Tibial nerve (tissue), 4 donors: Measurements from ENCODE around the gene SLC35F1. TPM values are rescaled to one million over a fixed set of nuclear protein-coding genes. Genes with fewer than 3 reads are reported as not detected.
A peak's percentile ranks its signal among the peaks of the same experiment; 100 is the strongest.

ENCODE experiments used
- DNase-seq, 2 donors: peaks; one replicate each; pipeline ENCODE4 v3.0.0-alpha.2; 2019; ENCODE audit warnings: low spot score in 2 of 2
- H3K27ac ChIP-seq, 4 donors: fragments of 200-600 bp; sonication (generic) in 3 of 4; one replicate each; pipeline ENCODE4 v1.5.1; 2017 to 2019; ENCODE audit warnings: mild to moderate bottlenecking in 1 of 4
- H3K27me3 ChIP-seq, 2 donors: fragments of 200-600 bp; sonication (generic) in 1 of 2; one replicate each; pipeline versions ENCODE4 v1.5.1 to v1.6.0; 2017 to 2019
- H3K36me3 ChIP-seq, 3 donors: fragments of 200-600 bp; sonication (generic); one replicate each; pipeline ENCODE4 v1.5.1; 2018 to 2019
- H3K4me1 ChIP-seq, 4 donors: fragments of 200-600 bp; sonication (generic) in 3 of 4; one replicate each; pipeline ENCODE4 v1.5.1; 2017 to 2019
- H3K4me3 ChIP-seq, 4 donors: fragments of 200-600 bp; sonication (generic) in 3 of 4; one replicate each; pipeline ENCODE4 v1.5.1; 2017 to 2019; ENCODE audit warnings: mild to moderate bottlenecking in 1 of 4, moderate library complexity in 1 of 4
- H3K9me3 ChIP-seq, 4 donors: fragments of 200-600 bp; sonication (generic) in 3 of 4; one replicate each; pipeline ENCODE4 v1.5.1; 2017 to 2019
- CTCF ChIP-seq, 5 experiments: fragments of 200-600 bp in 3 of 5; fragments of 450-650 bp in 2 of 5; sonication (generic) in 3 of 5; IDR thresholded peaks; one replicate each; pipeline ENCODE4 v1.5.1; 2016 to 2019; ENCODE audit warnings: antibody characterized with exemption in 5 of 5, mild to moderate bottlenecking in 3 of 5, moderate library complexity in 2 of 5
- EP300 ChIP-seq, 2 donors: sonication (generic); formaldehyde crosslinking; IDR thresholded peaks; one replicate each; pipeline ENCODE4 v1.6.1; 2017; ENCODE audit warnings: antibody characterized with exemption in 2 of 2, mild to moderate bottlenecking in 1 of 2
- POLR2A ChIP-seq, 2 donors: fragments of 450-650 bp; IDR thresholded peaks; one replicate each; pipeline ENCODE4 v1.6.1; 2017; ENCODE audit warnings: antibody characterized with exemption in 2 of 2, mild to moderate bottlenecking in 2 of 2, moderate library complexity in 2 of 2
- WGBS, 2 donors: methylation state at CpG; one replicate each; pipeline ENCODE4 v1.1.5; 2018; 5-methylcytosine and 5-hydroxymethylcytosine counted together
- total RNA-seq, 4 donors: library from RNA; depleted of rRNA; stranded (reverse); fragments of >200 nt; gene quantifications; one replicate each; pipeline ENCODE4 v1.1.0, GENCODE V29; 2016

The SLC35F1 gene
- total RNA-seq, 4 donors from 2014 or later = 12.7 to 40.4 (median 16.5) TPM

DNA sequence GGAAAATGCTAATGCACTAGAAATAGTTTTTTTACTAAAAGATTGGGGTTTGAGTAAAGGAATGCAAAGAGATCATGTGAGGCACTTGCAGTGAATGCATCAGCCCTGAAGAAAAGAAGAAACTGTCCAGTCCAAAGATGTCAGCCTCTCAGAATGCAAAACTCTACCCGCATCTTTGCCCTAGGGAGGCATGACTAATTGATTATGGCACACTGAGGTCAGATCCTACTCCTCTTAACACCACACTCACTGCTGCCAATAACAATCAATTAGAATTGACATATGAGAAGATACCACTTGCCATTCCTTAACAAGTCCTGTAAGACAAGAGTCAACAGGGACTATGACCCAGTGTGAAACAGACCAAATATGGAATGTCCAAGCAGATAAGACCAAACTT, 378.7 kb downstream of the SLC35F1 start:
- DNase-seq = no peak
- H3K27me3 ChIP-seq = no peaks in the 10 kb centered on the region
- H3K4me3 ChIP-seq = no peak overlapping the region
- peaks cover 0 to 22% (median 6%) of the 10 kb centered on the region in 4 donors for H3K4me1 ChIP-seq
- 35 to 40% methylated on average over 1 of the region's 1 CpG for WGBS, 2 donors
- H3K36me3 ChIP-seq = no peaks in the 10 kb centered on the region
- TF ChIP-seq EP300 (IDR thresholded peaks at IDR 0.05) (no peak), POLR2A (IDR thresholded peaks at IDR 0.05) (no peak), CTCF (IDR thresholded peaks at IDR 0.05) (no peak)
- no peak overlapping the region for H3K27ac ChIP-seq
- H3K9me3 ChIP-seq = no peaks in the 10 kb centered on the region

- 55% methylated on average over 2 of the region's 2 CpGs for WGBS, 2 donors
- Histone ChIP-seq H3K4me3 (no peak overlapping the region), H3K27ac (no peak overlapping the region)
These were observed 381.5 kb downstream of the SLC35F1 start for GRCh38 chr6:118288355-118289124.

DNA sequence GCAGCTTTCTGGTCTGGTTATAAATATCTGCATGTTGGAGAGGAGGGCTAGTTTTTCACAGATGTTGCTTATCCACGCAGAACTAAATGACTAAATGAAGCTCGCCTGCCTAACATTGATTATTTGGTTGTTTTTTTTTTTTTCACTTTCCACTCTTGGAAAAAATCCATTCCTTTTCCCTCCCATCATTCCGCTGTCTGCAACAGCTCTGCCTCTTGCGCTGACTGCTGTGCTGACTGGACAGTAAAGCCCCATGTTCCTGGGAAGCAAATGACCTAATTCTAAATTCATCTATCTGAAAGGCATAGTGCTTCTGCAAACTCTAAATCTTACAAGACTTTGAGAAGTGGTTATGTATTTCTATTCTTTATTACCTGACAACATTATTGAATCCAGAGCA, 385.5 kb downstream of the SLC35F1 start:
- WGBS, 2 donors = 77 to 85% methylated on average over 4 of the region's 4 CpGs
- H3K27me3 ChIP-seq = no peaks in the 10 kb centered on the region
- no peak overlapping the region for H3K4me3 ChIP-seq
- peaks cover 0 to 5% (median 0%) of the 10 kb centered on the region in 4 donors for H3K4me1 ChIP-seq
- H3K27ac ChIP-seq = no peak overlapping the region
- TF ChIP-seq POLR2A (IDR thresholded peaks at IDR 0.05) (no peak), CTCF (IDR thresholded peaks at IDR 0.05) (no peak), EP300 (IDR thresholded peaks at IDR 0.05) (no peak)
- H3K9me3 ChIP-seq = no peaks in the 10 kb centered on the region
- DNase-seq = no peak
- no peaks in the 10 kb centered on the region for H3K36me3 ChIP-seq

More at GRCh38 chr6:118288355-118289124, 381.5 kb downstream of the SLC35F1 start:
- TF ChIP-seq POLR2A (IDR thresholded peaks at IDR 0.05) = no peak
- peak in 2 of 5 experiments; percentile 15 to 28 for TF ChIP-seq CTCF (IDR thresholded peaks at IDR 0.05)
- TF ChIP-seq EP300 (IDR thresholded peaks at IDR 0.05) = no peak
- no peak for DNase-seq
- no peaks in the 10 kb centered on the region for H3K27me3 ChIP-seq
- peaks cover 0 to 17% (median 6%) of the 10 kb centered on the region in 4 donors for H3K4me1 ChIP-seq
- no peaks in the 10 kb centered on the region for H3K9me3 ChIP-seq
- H3K36me3 ChIP-seq = no peaks in the 10 kb centered on the region

DNA sequence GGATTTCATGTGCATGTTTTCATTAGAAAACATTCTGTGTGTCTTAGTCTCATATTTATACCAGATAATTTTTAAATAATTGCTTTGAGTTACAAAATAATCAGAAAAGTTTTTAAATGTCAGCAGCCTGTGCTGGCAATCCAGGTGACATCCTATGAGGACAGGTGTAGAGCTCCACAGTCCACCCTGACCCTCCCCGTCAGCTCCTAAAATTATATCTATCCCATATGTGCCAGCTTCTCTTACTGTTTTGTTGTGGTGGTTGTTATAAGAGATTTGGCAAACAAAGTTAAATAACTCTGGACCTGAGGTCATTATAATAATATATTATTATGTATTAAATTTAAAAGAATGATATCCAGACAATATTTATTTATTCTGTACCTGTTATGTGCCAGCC, 387.8 kb downstream of the SLC35F1 start:
- peaks cover 0 to 5% (median 0%) of the 10 kb centered on the region in 4 donors for H3K4me1 ChIP-seq
- no peak for TF ChIP-seq CTCF (IDR thresholded peaks at IDR 0.05)
- TF ChIP-seq EP300 (IDR thresholded peaks at IDR 0.05) = no peak
- no peak for TF ChIP-seq POLR2A (IDR thresholded peaks at IDR 0.05)
- no peak for DNase-seq
- H3K27me3 ChIP-seq = no peaks in the 10 kb centered on the region
- WGBS, 2 donors = 81 to 83% methylated on average over 1 of the region's 1 CpG
- no peaks in the 10 kb centered on the region for H3K36me3 ChIP-seq
- H3K27ac ChIP-seq = peak overlapping the region in 1 of 4 donors; percentile 39
- no peak overlapping the region for H3K4me3 ChIP-seq
- H3K9me3 ChIP-seq = no peaks in the 10 kb centered on the region

DNA sequence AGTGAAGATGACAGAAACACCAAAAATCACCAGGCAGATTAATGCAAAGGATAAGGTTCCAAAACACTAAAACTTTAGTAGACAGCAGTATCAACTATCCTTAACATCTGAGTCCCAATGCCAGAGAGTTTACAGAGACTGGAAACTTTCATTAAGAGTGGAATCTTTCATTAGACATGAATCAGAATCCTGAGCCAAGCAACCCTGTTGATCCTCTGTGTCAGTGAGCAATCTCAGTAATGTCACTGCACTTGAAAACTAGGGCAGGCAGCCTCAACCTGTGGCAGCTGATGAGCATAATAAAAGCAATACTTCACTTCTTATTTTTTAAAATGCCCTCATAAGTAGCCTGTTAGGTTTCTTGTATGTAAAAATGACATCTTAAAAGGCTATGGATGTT, 388.3 kb downstream of the SLC35F1 start:
- no peaks in the 10 kb centered on the region for H3K27me3 ChIP-seq
- DNase-seq = no peak
- no peaks in the 10 kb centered on the region for H3K9me3 ChIP-seq
- TF ChIP-seq POLR2A (IDR thresholded peaks at IDR 0.05) (no peak), CTCF (IDR thresholded peaks at IDR 0.05) (no peak), EP300 (IDR thresholded peaks at IDR 0.05) (no peak)
- no peak overlapping the region for H3K4me3 ChIP-seq
- peak overlapping the region in 1 of 4 donors; percentile 39 for H3K27ac ChIP-seq
- H3K36me3 ChIP-seq = no peaks in the 10 kb centered on the region
- peaks cover 0 to 5% (median 0%) of the 10 kb centered on the region in 4 donors for H3K4me1 ChIP-seq
